Fibroblast of skin of right quadriceps (primary cell): ENCODE data around the gene OR52E5.

ENCODE experiments used
- DNase-seq: peaks from one replicate; pipeline ENCODE4 v3.0.0-alpha.2; 2013

OR52E5 gene

DNA sequence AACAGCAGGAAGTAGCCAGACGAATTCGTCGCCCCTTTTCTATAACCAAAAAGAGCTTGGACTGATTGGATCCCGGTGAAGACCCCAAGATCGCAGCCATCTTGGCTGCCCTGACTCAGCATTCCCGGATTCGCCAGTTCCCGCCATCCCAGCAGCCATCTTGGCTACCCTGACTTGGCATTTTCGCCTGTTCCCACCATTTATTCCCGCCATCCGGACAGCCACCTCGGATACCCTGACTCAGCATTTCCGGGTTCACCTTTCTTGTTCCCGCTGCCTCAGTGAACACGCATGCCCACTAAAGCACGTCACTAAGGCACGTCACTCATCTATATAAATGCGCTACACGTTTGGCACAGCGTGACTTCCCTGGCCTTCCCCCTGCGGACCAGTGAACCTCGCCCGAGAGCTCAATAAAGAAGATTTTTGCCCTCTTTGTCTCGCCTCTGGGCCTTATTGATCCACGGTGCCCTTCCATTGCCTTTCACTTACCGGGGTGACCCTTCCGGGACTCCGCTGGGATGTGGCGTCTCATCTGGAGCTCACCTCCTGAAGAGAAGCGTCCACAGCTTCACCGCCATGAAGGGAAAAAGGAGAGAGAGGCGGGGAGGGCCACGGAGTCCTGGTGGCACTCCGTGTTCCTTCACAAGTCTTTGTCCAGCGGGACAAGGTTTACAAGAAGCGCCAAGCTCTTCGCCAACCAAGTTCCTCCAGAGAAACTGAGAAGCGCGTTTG, 45.0 kb downstream of the OR52E5 start:
- DNase-seq, result no peak

DNA sequence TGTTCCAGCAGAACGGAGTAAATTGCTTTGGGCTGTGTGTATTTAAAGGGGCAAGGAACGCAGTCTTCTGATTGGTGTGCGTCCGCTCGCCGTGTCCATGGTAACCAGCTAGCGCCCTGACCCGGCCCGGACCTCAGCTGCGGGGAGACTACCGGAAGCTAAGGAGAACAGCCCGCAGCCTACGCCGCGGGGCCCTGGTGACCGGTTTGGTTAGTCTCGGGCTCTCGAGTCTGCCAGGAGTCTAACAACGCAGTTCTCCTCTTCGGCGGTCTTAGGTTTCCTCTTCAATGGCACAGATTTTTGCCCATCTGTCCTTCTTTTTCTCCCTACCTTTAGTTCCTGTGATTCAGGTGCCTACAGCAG, 45.6 kb downstream of the OR52E5 start:
- no peak for DNase-seq

DNA sequence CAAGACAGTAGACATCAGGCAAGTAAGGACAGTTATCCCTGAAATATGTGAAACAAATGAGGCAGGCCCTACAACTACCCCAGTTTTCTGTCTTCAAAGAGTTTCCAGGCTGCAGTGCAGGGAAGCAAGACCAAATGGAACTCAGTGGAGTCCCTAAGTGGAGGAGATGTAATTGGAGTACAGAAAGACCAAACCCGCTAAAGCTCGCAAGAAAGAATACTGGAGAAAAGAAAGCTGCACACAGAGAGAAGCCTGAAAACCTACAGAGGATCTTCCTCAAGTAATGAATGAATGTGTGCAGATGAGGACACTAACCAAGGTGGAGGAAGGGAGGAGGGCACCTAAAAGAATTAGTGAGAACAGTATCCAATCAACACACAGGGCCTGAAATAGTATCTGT, 47.7 kb downstream of the OR52E5 start:
- no peak for DNase-seq

DNA sequence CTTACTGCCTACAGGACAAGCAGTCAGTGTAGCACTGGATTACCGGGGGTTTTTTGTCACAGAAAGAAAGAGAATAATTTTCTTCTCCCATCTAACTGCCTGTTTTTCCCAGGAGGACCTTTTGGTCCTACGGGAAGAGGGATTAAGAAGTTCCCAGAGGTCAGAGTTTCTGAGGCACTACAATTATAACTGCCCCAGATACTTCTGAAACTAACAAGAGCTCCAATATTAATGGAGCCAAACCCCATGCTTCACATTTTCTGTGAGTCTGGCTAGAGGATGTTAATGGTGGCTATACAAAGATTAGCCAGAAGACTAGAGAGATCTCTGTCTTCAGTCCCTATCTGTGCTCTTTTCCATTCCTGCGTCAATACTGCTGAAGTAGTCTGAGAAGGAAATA, 48.9 kb downstream of the OR52E5 start, which contains the start of gene OR56A3:
OR56A3 (plus strand) TSS at position 301 of the 400 bp plus-strand sequence. CDS start 5,096 bp downstream, outside the sequence.
- DNase-seq, result no peak
